GM12892 (cell line): Measurements from ENCODE around the gene RIN3.

Experiments used
- POLR2A ChIP-seq: IDR thresholded peaks from 2 replicates; pipeline ENCODE4 v1.6.1; 2011; ENCODE audit warnings: low read depth, low read length, control low read depth
- POLR2AphosphoS5 ChIP-seq: IDR thresholded peaks from 2 replicates; pipeline ENCODE4 v1.6.1; 2011; ENCODE audit warnings: low read depth, low read length, control low read depth
- TAF1 ChIP-seq: IDR thresholded peaks from 2 replicates; pipeline ENCODE4 v1.6.1; 2011; ENCODE audit warnings: low read depth, mild to moderate bottlenecking, control low read depth, low read length, borderline replicate concordance

DNA sequence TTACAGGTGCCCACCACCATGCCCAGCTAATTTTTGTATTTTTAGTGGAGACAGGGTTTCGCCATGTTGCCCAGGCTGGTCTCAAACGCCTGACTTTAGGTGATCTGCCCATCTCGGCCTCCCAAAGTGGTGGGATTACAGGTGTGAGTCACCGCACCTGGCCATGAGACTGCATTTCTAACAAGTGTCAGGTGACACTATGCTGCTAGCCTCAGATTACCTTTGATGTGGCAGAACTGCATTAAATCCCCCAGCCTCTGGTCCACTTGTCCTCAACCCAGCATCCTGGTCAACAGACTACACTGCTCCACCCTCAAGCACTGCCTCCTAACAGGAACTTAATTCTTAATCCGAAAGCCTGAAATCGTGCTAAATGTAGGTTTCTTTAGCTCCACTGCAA, 221.8 kb downstream of the RIN3 start:
- TF ChIP-seq POLR2A (no peak), POLR2AphosphoS5 (no peak), TAF1 (no peak)
